GM12873 (cell line): ENCODE measurements around the gene CFAP61.

Source experiments
- CTCF ChIP-seq: IDR thresholded peaks from 2 replicates; pipeline ENCODE4 v1.5.1; 2012; ENCODE audit warnings: low read depth, mild to moderate bottlenecking, moderate library complexity, low read length, control low read depth; ENCODE audit not compliant: insufficient read depth; ENCODE audit errors: missing control alignments

Gene CFAP61

DNA sequence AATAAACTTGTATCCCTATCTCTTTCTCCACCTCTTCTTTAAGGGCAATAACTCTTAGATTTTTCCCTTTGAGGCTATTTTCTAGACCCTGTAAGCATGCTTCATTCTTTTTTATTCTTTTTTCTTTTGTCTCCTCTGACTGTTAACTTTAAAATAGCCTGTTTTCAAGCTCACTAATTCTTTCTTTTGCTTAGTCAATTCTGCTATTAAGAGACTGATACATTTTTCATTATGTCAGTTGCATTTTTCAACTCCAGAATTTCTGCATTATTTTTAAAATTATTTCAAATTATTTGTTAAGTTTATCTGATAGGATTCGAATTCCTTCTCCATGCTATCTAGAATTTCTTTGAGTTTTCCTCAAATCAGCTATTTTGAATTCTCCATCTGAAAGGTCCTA is 84.0 kb downstream of the CFAP61 start:
- TF ChIP-seq CTCF = no peak

- TF ChIP-seq CTCF = no peak
These were observed 85.5 kb downstream of the CFAP61 start for GRCh38 chr20:20137851-20138250.

DNA sequence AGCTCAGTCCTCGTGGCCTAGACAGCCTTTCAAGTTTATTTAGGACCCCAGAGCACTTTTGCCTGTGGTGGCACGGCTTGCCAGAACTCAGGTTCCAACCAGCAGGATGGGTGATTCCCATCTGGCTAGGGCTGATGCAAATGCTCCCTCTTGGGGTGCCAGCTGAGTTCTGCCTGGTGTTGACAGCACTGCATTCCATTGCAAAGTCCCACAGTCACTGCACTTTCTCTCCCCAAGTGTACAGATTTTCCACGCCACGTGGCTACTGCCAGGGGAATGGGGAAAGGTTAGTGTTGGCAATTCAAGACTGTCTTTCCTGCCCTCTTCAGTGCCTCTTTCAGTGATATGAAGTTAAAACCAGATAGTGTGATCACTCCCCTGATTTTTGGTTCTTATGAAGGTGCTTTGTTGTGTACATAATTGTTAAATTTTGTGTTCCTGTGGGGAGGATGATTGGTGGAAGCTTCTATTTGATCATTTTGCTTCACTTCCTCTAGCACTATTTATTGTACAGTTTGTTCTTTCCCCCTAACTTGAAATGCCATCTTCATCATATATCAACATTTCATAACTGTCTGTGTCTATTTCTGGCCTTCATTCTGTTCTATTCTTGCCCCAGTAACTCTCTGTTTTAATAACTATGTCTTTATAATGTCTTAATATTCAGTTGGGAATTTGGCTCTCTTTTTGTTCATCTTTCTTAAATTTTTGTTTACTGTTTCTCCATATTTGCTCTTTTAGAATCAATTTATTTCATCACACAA is 86.2 kb downstream of the CFAP61 start:
- no peak for TF ChIP-seq CTCF

DNA sequence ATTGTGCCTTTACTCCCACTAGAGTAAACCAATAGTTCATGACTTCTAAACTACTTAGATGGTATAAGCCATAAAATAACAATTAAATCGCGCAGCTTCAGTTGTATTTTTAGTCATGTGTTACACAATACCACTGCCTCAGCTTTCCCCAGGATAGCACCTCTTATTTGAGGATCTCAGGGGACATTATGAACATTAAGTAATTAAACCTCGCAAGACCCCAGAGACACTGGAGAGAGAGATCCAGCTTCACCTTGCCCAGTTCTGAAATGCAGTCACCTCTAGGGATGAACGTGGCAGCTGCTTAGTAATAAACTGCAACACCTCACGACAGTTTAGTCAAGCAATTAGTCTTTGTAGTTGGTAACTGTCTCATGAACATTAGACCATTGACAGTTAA is 87.1 kb downstream of the CFAP61 start:
- TF ChIP-seq CTCF = no peak

DNA sequence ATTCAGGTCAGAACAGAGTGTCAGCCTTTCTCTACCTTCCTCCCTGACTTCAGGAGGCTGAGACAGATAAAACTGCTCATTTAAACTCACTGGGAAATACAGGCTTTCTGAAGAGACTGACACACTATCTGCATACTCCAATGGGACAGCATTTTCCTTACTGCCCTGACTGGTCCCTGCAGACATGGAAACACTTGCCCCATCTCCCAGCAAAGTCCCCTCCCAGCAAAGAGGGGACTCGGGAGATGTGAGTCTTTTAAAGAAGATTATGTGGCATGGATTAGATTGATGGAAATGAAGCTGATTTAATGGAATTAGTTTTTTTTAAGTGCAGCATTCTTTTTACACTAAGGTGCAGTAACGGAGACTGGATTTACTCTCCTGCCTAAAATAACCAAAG is 90.8 kb downstream of the CFAP61 start:
- TF ChIP-seq CTCF = no peak

DNA sequence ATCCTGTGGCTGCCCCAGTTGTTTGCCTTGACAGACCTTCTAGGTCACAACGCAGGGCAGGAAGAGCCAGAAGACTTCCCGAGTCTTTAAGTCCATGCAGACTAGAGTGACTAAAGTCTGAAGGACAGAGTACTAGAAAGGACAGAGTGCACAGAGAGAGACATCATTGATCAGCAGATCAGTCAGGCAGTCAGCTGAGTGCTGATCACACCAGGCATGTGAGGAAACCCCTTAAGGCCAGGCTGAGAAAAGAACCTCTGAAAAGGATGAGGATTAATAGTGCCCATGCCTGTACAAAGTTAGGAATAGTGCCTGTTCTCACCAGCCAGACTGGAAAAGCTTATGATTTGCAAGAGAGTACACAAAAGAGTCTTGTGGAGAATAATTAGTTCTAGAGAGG is 91.3 kb downstream of the CFAP61 start:
- no peak for TF ChIP-seq CTCF

GRCh38 chr20:20148779-20149178 is 96.4 kb downstream of the CFAP61 start:
- TF ChIP-seq CTCF = no peak
